Mesenteric fat pad (tissue), 1 donor: Measurements from ENCODE around the gene EPAS1. TPM values are rescaled to one million over a fixed set of nuclear protein-coding genes. Genes with fewer than 3 reads are reported as not detected.
"Not testable (repeated sequence)": the region's sequence is repeated elsewhere in the genome, so short reads cannot be mapped to it uniquely, and the experiment has no call there.

Experiments used
- DNase-seq: peaks from one replicate; pipeline ENCODE4 v3.0.0-alpha.2; 2020; ENCODE audit warnings: low spot score
- total RNA-seq: library from RNA; stranded (reverse); fragmentation: NEBNext Ultra II Directional; extraction: Animal tissue kit (Norgen Biotek cat#: 25700); gene quantifications from one replicate; pipeline ENCODE4 v1.2.1, GENCODE V29; 2021
- donor health status: DM: yes; HTN: yes; CAD: no.

EPAS1 gene
- total RNA-seq, 1 donor from 2014 or later: 717 TPM

DNA sequence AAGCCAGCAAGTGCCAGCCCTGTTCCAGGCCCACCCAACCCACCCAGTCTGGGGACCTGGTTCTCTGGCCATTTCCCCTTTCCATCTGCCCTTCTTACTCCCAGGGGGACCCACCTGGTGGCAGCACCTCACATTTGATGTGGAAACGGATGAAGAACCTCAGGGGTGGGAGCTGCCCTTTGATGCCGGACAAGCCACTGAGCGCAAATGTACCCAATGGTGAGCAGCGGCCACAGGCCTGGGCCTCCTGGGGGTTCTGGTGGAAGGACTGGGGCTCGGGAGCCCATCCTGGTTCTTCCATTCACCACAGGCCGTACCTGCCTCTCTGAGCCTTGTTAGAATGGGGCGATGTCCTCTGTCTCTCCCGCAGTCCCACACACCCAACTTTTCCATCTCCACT is 84.7 kb downstream of the EPAS1 start:
- no peak for DNase-seq

DNA sequence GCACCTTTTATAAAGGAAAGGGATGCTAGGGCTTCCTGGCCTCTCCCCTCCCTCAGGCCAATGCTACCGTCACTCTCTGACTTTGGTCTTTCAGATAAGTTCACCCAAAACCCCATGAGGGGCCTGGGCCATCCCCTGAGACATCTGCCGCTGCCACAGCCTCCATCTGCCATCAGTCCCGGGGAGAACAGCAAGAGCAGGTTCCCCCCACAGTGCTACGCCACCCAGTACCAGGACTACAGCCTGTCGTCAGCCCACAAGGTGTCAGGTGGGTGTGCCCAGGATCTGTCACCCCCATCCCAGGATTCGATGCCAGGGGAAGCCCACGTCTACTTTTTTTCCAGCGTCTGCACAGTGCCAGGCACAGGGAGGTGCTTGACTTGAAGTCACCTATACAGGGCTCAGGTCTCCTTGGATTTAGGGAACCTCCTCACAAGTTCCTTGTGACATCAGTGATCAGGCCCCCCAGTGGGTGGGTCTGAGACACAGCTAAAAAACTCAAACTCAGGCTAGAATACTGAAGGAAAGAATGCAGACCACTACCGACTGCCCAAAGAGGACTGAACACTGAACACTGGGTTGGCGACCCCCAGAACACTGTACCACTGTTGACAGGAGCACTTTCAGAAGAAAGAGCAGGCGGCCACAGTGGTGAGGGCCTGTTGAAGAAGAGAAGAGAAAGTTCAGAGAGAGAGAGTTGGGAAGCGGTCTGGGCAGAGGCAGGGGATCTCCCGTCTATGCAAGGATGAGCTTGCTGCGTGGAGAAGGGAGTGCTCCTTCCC is 85.3 kb downstream of the EPAS1 start:
- no peak for DNase-seq

DNA sequence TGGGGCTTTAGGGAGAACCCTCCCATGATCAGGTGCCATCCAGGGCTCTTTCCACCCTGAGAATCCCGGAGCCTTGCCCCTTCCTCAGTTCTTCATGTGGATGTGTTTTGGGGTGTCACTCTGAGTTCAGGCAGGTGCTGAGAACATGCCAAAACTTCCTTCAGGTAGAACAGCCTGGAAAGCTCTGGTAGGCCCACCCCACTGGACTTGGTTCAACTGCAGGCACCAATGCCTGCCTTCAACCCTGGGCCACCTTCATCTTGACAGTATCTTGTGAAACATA is 85.8 kb downstream of the EPAS1 start:
- DNase-seq: no peak

DNA sequence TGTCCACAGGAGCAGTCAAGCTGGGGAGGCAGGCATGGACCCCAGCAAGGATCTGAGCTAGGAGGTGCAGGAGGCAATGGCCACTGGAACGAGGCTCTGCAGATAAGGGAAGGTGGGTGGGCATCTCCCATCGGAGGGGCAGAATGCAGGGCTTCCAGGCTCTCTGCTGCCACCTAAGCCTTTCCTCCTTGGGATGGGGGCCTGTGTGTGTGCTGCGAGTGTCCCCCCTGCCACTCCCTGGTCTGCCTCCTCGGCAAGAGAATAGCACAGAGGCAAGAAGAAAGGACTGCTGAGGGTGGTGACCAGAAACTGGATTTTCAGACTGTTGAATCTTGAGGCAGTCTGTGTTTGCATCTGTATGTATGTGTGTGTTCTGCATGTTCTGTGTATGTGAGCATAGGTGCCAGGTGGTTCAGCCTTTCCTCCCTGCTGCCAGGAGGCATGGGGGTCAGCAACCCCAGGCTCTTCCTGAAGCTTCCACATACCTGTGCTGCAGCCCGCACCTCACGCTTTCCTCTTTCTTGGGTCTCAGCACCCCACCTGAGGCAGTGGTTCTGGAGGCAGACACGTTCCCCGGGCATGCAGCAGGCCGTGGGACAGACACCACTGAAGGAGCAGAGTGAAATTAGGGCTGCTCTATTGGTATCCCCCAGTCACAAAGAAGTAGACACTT is 86.7 kb downstream of the EPAS1 start:
- DNase-seq: no peak

DNA sequence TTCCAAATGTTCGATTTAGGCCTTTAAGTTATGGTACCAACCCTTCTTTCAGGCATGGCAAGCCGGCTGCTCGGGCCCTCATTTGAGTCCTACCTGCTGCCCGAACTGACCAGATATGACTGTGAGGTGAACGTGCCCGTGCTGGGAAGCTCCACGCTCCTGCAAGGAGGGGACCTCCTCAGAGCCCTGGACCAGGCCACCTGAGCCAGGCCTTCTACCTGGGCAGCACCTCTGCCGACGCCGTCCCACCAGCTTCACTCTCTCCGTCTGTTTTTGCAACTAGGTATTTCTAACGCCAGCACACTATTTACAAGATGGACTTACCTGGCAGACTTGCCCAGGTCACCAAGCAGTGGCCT is 87.2 kb downstream of the EPAS1 start:
- DNase-seq: no peak

DNA sequence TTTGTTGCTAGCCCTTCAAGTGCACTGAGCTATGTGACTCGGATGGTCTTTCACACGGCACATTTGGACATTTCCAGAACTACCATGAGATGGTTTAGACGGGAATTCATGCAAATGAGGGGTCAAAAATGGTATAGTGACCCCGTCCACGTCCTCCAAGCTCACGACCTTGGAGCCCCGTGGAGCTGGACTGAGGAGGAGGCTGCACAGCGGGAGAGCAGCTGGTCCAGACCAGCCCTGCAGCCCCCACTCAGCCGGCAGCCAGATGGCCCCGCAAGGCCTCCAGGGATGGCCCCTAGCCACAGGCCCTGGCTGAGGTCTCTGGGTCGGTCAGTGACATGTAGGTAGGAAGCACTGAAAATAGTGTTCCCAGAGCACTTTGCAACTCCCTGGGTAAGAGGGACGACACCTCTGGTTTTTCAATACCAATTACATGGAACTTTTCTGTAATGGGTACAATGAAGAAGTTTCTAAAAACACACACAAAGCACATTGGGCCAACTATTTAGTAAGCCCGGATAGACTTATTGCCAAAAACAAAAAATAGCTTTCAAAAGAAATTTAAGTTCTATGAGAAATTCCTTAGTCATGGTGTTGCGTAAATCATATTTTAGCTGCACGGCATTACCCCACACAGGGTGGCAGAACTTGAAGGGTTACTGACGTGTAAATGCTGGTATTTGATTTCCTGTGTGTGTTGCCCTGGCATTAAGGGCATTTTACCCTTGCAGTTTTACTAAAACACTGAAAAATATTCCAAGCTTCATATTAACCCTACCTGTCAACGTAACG is 88.8 kb downstream of the EPAS1 start:
- DNase-seq: no peak

DNA sequence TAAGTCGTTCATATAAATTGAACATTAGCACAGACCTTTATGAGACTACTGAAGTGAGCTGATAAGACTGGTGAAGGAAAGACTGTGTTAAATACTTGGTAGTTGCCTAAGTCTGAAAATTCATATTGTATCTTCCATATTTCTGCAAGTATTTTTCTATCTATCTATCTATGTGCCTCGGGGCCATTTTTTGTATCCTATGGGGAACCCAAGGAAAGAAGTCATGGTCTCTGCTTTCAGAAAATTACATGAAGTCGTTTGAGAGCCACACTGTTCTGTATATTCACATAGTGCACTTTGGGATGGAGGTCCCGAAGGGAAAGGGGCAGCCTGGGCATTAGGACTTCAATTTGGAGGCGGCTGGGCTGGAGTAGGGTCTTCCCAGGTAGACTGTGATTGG is 89.6 kb downstream of the EPAS1 start:
- DNase-seq: no peak

DNA sequence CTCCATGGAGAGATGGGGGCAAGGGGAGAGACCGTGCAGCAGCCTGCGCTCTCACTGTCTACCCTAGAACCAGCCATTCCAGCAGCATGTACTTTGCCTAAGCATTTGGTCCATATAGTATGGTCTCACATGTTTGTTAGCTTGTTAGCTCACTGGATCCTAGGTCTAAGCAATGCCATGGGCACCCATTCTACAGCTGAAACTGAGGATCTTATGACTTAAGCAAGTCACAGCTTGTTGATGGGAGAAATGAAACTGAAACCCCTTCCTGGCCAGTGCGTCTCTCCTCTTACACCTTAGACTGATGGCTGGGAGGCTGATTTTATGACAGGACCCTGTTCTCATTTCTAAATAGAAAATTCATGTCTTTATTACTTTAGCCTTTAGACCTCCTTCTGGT is 90.1 kb downstream of the EPAS1 start:
- no peak for DNase-seq

DNA sequence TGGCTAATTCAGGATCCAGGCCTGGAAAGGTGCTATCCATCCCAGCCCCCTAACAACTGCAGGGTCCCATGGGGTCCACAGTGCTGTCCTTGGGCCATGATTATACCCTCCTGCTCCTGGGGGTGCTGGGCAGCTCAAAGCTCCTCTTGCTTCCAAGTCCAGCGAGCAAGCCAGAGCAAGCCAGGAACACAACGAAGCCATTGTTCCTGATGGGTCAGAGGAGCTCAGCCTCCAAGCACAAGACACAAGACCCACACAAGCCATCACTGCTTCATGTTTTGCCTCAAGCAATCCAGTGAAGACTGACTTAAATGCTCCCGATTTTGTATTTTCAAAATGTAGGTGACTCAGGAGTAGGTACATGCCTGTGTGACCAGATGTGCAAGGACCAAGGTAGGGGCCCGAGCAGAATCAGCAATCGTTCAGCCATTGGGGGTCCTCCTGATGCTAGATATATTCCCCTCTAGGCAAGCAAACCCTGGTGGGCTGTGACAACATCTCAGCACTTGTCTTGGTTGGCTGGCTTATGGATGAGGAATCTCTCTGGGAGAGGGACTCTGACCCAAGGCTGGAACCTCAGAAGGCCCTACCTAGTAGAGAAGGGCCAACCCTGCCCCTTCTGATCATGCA is 90.8 kb downstream of the EPAS1 start:
- DNase-seq: no peak

DNA sequence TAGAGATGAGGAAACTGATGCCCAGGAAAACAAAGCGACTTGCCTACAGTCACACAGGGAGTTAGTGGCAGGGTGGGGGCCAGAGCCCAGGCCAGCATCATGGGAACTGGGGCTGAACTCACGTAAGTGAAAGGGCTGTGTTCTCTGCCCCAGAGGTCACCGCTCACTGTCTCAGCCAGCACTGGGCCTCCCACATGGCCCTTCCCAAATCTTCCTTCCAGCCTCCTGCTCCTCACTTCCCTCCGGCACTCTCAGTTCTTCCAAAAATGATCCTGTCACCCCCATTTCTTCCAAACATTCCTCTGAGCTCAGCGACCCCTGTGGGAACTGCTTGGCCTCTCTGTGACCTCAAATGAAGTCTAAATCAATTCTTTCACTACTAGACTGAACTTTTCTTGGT is 91.7 kb downstream of the EPAS1 start:
- DNase-seq: no peak

DNA sequence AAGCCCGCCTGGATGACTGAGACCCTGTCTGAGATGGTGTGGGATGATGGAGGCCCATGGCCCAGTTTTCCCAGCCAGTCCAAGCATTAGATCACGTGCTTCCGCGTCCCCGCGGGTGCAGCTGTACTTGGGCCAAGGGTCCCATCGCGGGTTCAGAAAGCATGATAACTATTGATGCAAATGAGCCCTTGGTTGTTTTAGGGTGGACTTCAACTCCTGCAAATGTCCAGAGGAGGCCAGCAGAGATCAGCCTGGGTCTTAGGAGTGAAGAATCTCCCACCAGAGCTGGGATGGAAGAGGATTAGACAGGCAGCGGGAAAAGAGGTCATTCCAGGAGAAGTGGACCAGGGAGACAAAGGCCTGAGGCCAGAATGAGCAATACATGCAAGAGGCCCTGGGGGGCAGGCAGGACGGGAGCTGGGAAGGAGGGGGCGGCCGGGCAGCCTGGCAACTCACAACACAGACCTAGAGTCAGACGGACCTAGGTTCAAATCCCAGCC is 92.3 kb downstream of the EPAS1 start:
- peak; percentile 82 for DNase-seq

DNA sequence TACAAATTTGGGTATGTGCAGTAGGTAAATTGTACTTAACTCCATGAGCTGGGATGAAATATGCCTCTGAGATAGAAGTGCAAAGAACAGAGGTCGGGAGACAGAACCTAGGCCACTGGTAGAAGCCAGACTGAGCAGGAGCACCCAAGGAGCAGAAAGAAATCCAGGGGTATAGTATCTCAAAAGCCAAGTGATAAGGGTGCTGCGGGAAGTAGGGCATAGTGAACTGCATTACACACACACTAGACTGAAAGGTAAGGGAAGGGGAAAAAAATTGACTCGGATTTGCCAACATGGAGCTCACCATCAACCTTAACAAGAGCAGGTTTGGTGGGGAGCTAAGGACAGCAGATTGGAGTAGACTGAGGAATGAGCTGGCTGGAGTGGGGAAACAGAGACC is 92.8 kb downstream of the EPAS1 start:
- DNase-seq: no peak

DNA sequence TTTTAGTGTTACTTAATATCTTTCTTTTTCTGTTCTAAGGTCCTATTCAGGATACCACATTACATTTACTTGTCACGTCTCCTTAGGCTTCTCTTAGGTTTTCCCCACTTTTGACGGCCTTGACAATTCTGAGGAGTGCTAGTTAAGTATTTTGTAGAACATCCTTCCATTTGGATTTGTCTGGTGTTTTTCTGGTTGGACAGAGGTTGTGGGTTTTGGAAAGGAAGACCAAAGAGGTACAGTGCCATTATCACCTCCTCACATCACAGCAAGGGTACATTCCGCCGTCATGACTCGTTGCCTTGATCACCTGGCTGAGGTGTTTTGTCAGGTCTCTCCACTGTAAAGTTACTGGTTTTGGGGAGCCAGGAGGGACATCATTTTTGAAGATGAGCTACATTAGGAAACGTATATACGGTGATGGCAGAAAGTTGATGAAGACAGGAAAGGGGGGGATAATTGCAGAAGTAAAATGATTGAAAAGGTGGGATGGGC is 93.7 kb downstream of the EPAS1 start:
- DNase-seq: no peak

DNA sequence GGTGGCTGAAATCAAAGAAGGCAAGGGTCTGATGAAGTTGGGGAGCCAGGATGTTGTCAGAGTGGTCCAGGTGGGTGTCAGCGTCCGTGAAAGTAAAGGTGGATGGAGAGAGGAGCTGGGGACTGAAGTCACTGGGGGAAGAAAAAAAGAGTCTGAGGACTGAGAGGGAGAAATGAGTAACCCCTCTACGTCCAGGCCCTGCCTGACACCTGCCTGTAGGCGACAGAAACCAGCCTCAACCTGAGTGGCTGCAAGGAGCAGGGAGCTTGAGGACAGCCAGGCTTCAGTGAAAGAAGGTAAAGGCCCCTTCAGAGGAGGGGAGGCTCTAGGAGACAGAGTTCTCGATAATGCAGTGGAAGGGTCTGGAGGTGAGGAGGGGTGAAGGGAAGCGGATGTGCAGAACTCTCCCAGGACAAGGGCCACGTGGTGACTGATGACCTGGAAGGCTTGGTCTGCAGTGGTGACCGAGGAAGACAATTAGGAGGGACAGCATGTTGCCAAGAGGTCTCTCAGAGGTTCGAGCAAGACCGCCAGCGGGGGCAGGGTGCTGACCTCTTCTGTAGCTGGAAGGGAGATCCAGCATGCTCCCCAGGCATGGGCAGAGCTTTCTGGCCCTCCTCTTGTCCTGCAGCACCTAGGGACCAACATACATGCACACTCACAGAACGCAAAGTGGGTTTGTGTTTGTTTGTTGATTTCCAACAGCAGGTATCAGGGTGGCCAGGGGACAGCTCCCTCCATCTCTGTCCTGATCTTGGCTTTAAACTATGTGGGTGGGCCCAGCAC is 95.5 kb downstream of the EPAS1 start:
- peak; percentile 81 for DNase-seq

DNA sequence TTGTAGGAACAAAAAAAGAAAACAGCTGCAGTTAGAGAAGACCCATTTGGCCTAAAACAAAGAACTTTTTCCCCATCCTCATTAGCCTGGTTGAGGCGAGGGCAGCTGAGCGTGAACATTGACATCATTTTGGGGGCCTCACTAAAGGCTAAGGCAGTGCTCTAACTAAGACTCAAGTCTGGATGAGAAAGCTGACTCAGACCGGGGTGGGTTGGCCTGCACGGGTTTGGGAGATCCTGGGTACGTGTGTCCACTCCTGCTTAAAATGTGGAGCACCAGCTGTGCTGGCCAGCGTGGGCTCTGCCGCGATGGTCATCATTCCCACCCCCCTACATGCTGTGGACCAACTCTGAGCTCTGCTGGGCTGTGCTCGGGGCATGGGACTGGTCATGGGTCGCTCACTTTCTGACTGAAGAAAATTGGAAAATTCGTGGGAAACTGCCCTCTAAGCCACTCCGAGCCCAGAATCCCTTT is 96.2 kb downstream of the EPAS1 start:
- peak; percentile 47 for DNase-seq

DNA sequence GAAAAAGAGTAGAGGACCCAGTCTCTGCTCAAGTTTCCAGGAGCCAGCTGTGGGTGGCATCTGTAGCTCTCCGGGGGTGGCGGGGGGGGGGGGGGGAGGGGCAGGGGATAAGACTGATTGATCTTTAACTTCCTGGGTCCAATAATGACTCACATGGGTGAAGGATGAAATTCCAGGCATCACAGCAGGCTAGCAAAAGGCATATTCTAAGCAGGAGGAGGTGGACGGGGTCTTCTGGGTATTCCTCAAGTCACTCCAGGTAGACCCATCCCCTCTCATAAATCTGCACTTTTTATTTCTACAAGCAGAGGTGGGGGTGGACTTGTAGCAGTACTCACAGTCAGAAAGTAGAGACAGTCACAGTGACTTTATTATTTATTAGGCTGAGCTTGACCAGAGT is 96.7 kb downstream of the EPAS1 start:
- DNase-seq: no peak

DNA sequence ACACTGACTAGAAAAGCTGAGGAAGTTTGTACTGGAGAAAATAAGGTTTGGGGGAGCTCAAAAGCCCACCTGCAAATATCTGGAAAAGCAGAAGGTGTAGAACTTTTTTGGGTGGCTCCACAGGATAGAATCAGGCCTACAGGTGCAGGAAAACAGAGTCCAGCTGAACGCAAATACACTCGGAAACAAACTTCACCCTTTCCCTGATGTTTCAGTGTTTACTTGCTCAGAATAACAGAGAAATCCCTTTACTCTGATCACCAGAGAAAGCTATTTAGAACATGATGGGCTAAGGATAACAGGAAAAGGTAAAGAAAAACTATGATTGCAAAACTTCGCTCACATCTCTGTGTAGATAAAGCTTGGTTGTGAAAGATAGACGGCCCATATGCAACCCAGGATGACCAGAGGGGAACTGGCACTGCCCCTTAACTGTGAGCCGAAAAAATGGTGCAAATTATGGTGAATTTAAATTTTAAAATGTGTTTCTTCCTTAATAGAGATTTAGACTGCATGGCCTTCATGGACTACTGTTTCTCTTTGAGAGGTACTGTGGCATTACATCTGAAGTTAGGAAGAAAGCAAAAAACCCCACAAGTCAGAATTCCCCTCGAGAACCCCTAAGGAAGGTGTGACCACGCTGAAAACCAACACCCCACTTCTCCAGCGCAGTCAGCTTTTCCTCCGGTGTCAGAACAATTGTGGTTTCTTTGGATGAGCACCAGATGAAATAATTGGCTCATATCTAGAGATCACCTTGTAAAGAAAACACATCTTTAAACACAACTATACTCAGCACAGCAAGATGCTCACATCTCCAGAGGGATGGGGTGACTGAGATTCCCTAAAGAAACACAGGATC is 97.7 kb downstream of the EPAS1 start:
- no peak for DNase-seq

DNA sequence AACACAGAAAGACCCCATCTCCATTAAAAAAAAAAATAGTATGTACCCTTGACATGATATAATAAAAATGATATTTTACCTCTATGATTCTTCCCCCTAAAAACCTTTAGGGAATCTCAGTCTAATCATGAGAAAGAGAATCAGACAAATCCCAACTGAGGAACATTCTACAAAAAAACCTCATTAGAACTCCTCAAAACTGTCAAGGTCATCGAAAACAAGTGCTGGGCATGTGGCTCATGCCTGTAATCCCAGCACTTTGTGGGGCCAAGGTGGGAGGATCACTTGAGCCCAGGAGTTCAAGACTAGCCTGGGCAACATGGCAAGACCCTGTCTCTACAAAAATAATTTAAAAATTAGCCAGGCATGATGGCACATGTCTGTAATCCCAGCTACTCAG is 98.5 kb downstream of the EPAS1 start:
- DNase-seq: not testable (repeated sequence)

DNA sequence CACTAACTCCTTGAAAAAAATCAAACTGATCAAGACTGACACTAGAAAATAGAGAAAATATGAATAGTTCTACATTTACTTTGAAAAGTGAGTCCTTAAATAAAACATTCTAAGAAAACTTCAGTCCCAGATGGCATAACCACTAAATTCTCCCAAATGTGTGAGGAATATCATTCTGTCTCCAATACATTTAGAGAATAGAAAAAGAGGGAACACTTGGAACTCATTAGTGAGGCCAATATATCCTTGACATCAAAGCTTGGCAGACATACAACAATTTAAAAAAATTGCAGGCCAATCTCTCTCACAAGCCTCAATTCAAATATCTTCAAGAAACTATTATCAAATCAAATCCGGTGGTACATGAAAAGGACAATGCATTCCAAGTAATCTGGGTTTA is 102.8 kb downstream of the EPAS1 start:
- no peak for DNase-seq

DNA sequence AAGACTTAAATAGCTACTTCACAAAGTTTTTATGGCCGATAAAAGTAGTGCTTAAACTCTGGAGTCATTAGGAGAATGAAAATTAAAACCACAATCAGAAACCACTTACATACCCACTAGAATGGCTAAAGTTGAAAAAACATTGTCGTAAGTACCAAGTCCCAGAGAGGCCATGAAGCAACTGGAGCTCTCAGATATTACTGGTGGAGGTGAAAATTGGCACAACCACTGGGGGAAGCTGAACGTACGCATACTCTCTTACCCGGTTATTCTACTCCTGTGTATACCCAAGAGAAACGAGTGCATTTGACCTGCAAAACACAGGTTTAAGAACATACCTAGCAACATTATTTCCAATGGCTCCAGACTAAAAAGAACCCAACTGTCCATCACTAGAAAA is 105.7 kb downstream of the EPAS1 start:
- DNase-seq: no peak
